ENCODE data around the gene ANKRD55.

DNA sequence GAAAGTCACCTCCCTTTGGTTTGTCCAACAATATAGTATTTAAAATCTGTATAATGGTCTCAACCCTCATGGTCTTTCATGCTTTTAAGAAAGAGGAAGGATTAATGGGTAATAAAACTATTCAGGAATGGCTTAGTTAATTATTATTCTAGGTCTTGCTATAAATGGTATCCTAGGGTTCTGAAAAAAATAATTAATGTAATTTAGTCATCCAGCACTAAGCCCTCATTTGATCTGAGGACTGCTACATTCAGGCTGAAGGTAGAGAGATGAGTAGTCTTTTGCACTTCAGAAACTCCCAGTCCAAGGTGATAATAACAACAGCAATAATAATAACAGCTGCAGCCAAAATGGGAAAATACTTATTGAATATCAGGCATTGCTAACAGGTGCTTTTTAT, 2.6 kb downstream of the ANKRD55 start:
- no peak for TF ChIP-seq ZNF121 (CRISPR knock-in tag; IDR thresholded peaks at IDR 0.05)
- TF ChIP-seq NFYB (CRISPR knock-in tag; conservative IDR thresholded peaks at IDR 0.05; ENCODE audit: low read depth): no peak
- TF ChIP-seq CREB1 (CRISPR knock-in tag; IDR thresholded peaks at IDR 0.05): no peak
- TF ChIP-seq, protein P1, sequence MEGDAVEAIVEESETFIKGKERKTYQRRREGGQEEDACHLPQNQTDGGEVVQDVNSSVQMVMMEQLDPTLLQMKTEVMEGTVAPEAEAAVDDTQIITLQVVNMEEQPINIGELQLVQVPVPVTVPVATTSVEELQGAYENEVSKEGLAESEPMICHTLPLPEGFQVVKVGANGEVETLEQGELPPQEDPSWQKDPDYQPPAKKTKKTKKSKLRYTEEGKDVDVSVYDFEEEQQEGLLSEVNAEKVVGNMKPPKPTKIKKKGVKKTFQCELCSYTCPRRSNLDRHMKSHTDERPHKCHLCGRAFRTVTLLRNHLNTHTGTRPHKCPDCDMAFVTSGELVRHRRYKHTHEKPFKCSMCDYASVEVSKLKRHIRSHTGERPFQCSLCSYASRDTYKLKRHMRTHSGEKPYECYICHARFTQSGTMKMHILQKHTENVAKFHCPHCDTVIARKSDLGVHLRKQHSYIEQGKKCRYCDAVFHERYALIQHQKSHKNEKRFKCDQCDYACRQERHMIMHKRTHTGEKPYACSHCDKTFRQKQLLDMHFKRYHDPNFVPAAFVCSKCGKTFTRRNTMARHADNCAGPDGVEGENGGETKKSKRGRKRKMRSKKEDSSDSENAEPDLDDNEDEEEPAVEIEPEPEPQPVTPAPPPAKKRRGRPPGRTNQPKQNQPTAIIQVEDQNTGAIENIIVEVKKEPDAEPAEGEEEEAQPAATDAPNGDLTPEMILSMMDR (IDR thresholded peaks at IDR 0.05): no peak
- TF ChIP-seq, protein P2, sequence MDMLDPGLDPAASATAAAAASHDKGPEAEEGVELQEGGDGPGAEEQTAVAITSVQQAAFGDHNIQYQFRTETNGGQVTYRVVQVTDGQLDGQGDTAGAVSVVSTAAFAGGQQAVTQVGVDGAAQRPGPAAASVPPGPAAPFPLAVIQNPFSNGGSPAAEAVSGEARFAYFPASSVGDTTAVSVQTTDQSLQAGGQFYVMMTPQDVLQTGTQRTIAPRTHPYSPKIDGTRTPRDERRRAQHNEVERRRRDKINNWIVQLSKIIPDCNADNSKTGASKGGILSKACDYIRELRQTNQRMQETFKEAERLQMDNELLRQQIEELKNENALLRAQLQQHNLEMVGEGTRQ (CRISPR knock-in tag; IDR thresholded peaks at IDR 0.05): no peak
- TF ChIP-seq TEAD4 (CRISPR knock-in tag; IDR thresholded peaks at IDR 0.05): no peak
- TF ChIP-seq, protein P3, sequence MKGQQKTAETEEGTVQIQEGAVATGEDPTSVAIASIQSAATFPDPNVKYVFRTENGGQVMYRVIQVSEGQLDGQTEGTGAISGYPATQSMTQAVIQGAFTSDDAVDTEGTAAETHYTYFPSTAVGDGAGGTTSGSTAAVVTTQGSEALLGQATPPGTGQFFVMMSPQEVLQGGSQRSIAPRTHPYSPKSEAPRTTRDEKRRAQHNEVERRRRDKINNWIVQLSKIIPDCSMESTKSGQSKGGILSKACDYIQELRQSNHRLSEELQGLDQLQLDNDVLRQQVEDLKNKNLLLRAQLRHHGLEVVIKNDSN (CRISPR knock-in tag; IDR thresholded peaks at IDR 0.05): no peak
- TF ChIP-seq FOXP1 (CRISPR knock-in tag; IDR thresholded peaks at IDR 0.05; ENCODE audit: borderline replicate concordance): no peak
- no peak for TF ChIP-seq TP53 (CRISPR knock-in tag; IDR thresholded peaks at IDR 0.05)
- TF ChIP-seq, protein P4, sequence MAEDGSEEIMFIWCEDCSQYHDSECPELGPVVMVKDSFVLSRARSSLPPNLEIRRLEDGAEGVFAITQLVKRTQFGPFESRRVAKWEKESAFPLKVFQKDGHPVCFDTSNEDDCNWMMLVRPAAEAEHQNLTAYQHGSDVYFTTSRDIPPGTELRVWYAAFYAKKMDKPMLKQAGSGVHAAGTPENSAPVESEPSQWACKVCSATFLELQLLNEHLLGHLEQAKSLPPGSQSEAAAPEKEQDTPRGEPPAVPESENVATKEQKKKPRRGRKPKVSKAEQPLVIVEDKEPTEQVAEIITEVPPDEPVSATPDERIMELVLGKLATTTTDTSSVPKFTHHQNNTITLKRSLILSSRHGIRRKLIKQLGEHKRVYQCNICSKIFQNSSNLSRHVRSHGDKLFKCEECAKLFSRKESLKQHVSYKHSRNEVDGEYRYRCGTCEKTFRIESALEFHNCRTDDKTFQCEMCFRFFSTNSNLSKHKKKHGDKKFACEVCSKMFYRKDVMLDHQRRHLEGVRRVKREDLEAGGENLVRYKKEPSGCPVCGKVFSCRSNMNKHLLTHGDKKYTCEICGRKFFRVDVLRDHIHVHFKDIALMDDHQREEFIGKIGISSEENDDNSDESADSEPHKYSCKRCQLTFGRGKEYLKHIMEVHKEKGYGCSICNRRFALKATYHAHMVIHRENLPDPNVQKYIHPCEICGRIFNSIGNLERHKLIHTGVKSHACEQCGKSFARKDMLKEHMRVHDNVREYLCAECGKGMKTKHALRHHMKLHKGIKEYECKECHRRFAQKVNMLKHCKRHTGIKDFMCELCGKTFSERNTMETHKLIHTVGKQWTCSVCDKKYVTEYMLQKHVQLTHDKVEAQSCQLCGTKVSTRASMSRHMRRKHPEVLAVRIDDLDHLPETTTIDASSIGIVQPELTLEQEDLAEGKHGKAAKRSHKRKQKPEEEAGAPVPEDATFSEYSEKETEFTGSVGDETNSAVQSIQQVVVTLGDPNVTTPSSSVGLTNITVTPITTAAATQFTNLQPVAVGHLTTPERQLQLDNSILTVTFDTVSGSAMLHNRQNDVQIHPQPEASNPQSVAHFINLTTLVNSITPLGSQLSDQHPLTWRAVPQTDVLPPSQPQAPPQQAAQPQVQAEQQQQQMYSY (CRISPR knock-in tag; IDR thresholded peaks at IDR 0.05): no peak

Measured in WTC11 (cell line).